GM13977 (cell line): Measurements from ENCODE around the gene RUBCN.
"Not testable (repeated sequence)": the region's sequence is repeated elsewhere in the genome, so short reads cannot be mapped to it uniquely, and the experiment has no call there.

Experiments used
- DNase-seq: peaks from one replicate; pipeline ENCODE4 v3.0.0; 2012; ENCODE audit warnings: low spot score
- CTCF ChIP-seq: IDR thresholded peaks from 2 replicates; pipeline ENCODE4 v1.5.1; 2012; ENCODE audit warnings: mild to moderate bottlenecking, control low read depth; ENCODE audit not compliant: insufficient read depth; ENCODE audit errors: extremely low read depth, missing control alignments
- in situ Hi-C: fragments of 300-500 bp; cut with MboI; formaldehyde crosslinking; loops from one replicate; pipeline ENCODE4 v1.12.0; 2022; ENCODE audit warnings: low sequenced_read_pairs, low pct_unique_long_range_greater_than_20kb, mixed read lengths, inconsistent platforms; ENCODE audit not compliant: unreplicated experiment

RUBCN gene

GRCh38 chr3:197675951-197676350 lies 60.8 kb downstream of the RUBCN start:
- in situ Hi-C loops, result no loop called here
- no peak for DNase-seq
- no peak for TF ChIP-seq CTCF

GRCh38 chr3:197675563-197675860 lies 61.2 kb downstream of the RUBCN start:
- in situ Hi-C loops, result no loop called here
- TF ChIP-seq CTCF, result no peak
- DNase-seq, result no peak

- no peak for TF ChIP-seq CTCF
- no peak for DNase-seq
- in situ Hi-C loops, result no loop called here
Measured at GRCh38 chr3:197674741-197675562, 61.8 kb downstream of the RUBCN start.

- DNase-seq, result no peak
- TF ChIP-seq CTCF, result no peak
- in situ Hi-C loops, result no loop called here
Measured at GRCh38 chr3:197673170-197673569, 63.5 kb downstream of the RUBCN start.

GRCh38 chr3:197670361-197670760 lies 66.3 kb downstream of the RUBCN start:
- DNase-seq, result no peak
- in situ Hi-C loops, result no loop called here
- TF ChIP-seq CTCF, result no peak

- TF ChIP-seq CTCF, result no peak
- DNase-seq, result no peak
- in situ Hi-C loops, result no loop called here
Measured at GRCh38 chr3:197667968-197668367, 68.7 kb downstream of the RUBCN start.

- DNase-seq, in situ Hi-C loops: not testable (repeated sequence)
Measured at GRCh38 chr3:197667293-197667692, 69.4 kb downstream of the RUBCN start.

- DNase-seq, in situ Hi-C loops: not testable (repeated sequence)
Measured at GRCh38 chr3:197666221-197666842, 70.4 kb downstream of the RUBCN start.

- in situ Hi-C loops, DNase-seq: not testable (repeated sequence)
Measured at GRCh38 chr3:197665549-197665948, 71.2 kb downstream of the RUBCN start.

GRCh38 chr3:197665142-197665491 lies 71.6 kb downstream of the RUBCN start:
- DNase-seq, in situ Hi-C loops: not testable (repeated sequence)
